GM18951 (cell line): ENCODE measurements around the gene PUS10.
"Not testable (repeated sequence)": the region's sequence is repeated elsewhere in the genome, so short reads cannot be mapped to it uniquely, and the experiment has no call there.

Source experiments
- POLR2A ChIP-seq: IDR thresholded peaks from 4 replicates; pipeline ENCODE4 v1.6.1; 2011; ENCODE audit warnings: mild to moderate bottlenecking; ENCODE audit not compliant: insufficient read length, insufficient read depth; ENCODE audit errors: extremely low read depth
- in situ Hi-C: fragments of 300-500 bp; cut with MboI; formaldehyde crosslinking; loops from one replicate; pipeline ENCODE4 v1.12.0; 2022; ENCODE audit warnings: low sequenced_read_pairs, mixed read lengths, inconsistent platforms; ENCODE audit not compliant: unreplicated experiment

The PUS10 gene

GRCh38 chr2:60925994-60926740 is 91.9 kb downstream of the PUS10 start:
- no peak for TF ChIP-seq POLR2A
- in situ Hi-C loops: no loop called here

- no peak for TF ChIP-seq POLR2A
- in situ Hi-C loops: no loop called here
Measured at GRCh38 chr2:60907329-60907728, 110.7 kb downstream of the PUS10 start.

- no peak for TF ChIP-seq POLR2A
- in situ Hi-C loops: no loop called here
Measured at GRCh38 chr2:60906395-60906794, 111.7 kb downstream of the PUS10 start.

GRCh38 chr2:60905867-60906266 is 112.2 kb downstream of the PUS10 start:
- in situ Hi-C loops: not testable (repeated sequence)

- in situ Hi-C loops: not testable (repeated sequence)
Measured at GRCh38 chr2:60901296-60901695, 116.8 kb downstream of the PUS10 start.

- no peak for TF ChIP-seq POLR2A
- in situ Hi-C loops: no loop called here
Measured at GRCh38 chr2:60899892-60900249, 118.2 kb downstream of the PUS10 start.

- TF ChIP-seq POLR2A: no peak
- in situ Hi-C loops: no loop called here
Measured at GRCh38 chr2:60899230-60899891, 118.7 kb downstream of the PUS10 start.

GRCh38 chr2:60898567-60898966 is 119.5 kb downstream of the PUS10 start:
- in situ Hi-C loops: no loop called here
- TF ChIP-seq POLR2A: no peak
